Choroid plexus epithelial cell (primary cell): ENCODE data around the gene TNRC6A.
A peak's percentile ranks its signal among the peaks of the same experiment; 100 is the strongest.

Experiments
- DNase-seq: peaks from one replicate; pipeline ENCODE4 v3.0.0-alpha.2; 2010; ENCODE audit warnings: low read depth
- H3K4me3 ChIP-seq: 2 replicates; pipeline ENCODE4 v1.5.1; 2011; ENCODE audit warnings: low read depth, mild to moderate bottlenecking, control low read depth, low read length, moderate library complexity
- CTCF ChIP-seq: conservative IDR thresholded peaks from 2 replicates; pipeline ENCODE4 v1.5.1; 2011; ENCODE audit warnings: low read depth, mild to moderate bottlenecking, control low read depth, inconsistent platforms, low read length, moderate library complexity

TNRC6A gene

DNA sequence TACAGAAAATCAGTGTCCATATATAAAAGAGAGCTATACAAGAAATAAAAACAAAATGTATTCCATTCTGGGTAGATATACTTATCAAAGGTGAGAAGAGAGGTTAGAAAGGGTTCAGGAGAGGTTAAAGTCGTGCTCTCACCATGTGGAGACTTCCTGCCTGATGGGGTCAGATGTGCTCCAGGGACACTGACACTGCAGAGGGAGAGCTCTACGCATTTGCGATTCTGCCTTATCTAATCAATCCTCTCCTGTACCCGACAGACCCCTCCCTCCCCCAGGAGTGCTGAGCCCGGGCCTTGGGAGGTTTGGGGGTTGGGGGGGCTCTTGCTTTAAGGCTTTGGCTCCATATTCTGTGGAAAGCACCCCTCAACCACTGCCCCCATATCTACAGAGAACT is 99.7 kb downstream of the TNRC6A start:
- DNase-seq: no peak
- no peak overlapping the region for H3K4me3 ChIP-seq
- TF ChIP-seq CTCF: no peak

GRCh38 chr16:24833352-24833751 is 103.9 kb downstream of the TNRC6A start:
- DNase-seq: no peak
- no peak for TF ChIP-seq CTCF
- H3K4me3 ChIP-seq: no peak overlapping the region

DNA sequence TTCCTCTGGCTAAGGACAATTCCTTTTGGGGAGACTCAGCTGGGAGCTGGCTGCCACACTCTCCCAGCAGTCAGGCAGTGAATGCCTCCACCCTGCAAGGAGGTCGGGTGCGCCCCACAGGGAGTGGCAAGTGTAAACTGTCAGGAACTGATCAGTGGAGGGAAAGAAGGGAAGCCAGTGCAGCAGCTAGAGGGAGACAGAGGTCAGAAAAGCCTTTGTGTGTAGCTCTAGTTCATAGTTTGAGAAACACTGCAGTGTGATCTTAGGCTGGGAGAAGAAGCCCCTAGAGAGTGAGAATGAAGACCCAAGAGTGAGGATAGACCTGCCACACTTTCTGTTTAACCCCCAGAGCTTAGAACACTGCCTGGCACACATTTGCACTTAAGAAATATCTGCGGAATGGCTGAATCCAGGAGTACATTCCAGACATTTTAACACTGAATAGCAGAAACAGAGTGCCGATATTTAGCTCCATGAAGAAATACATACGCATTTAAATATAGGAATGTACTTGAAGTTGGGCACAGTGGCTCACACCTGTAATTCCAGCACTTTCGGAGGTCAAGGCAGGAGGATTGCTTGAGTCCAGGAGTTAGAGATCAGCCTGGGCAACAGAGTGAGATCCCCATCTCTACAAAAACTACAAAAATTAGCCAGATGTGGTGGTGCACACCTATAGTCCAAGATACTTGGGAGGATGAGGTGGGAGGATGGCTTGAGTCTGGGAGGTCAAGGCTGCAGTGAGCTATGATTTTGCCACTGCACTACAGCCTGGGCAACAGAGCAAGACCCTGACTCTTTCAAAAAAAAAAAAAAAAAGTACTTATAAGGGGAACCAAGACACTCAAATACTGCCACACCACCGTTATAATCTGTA is 105.2 kb downstream of the TNRC6A start:
- peak; percentile 86 for TF ChIP-seq CTCF
- DNase-seq: peak; percentile 71
- H3K4me3 ChIP-seq: no peak overlapping the region

DNA sequence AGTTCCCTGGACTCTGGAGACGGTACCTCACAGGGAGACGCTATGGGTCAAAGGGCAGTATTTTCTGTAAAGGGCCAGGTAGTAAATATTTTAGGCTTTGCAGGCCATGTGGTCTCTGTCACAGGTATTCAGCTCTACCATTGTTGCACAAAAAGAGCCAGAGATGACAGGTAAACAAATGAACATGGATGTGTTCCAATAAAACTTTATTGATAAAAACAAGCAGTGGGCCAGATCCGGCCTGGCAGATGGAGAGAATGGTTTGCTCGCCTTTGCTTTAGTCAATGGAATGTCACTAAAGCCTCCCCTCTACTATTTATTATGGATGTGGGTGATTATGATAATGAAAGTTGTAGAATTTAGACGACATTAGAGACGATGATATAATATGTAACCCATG is 107.4 kb downstream of the TNRC6A start:
- TF ChIP-seq CTCF: no peak
- no peak overlapping the region for H3K4me3 ChIP-seq
- no peak for DNase-seq

GRCh38 chr16:24837969-24838368 is 108.5 kb downstream of the TNRC6A start:
- no peak overlapping the region for H3K4me3 ChIP-seq
- TF ChIP-seq CTCF: no peak
- no peak for DNase-seq

- peak overlapping the region; percentile 21 for H3K4me3 ChIP-seq
- TF ChIP-seq CTCF: no peak
- DNase-seq: peak; percentile 74
Measured at GRCh38 chr16:24838554-24839266, 109.3 kb downstream of the TNRC6A start.
